WERI-Rb-1 (cell line): ENCODE data around the gene ABCB10.
"Not testable (repeated sequence)": the region's sequence is repeated elsewhere in the genome, so short reads cannot be mapped to it uniquely, and the experiment has no call there.

Experiments used
- DNase-seq: peaks from one replicate; pipeline ENCODE4 v3.0.0-alpha.2; 2020
- H3K27ac ChIP-seq: fragments of 250-450 bp; sonication (Bioruptor Pico); 2 replicates; pipeline ENCODE4 v1.5.1; 2020; ENCODE audit warnings: mild to moderate bottlenecking, moderate library complexity
- H3K27me3 ChIP-seq: fragments of 250-450 bp; sonication (Bioruptor Pico); 2 replicates; pipeline ENCODE4 v1.5.1; 2021; ENCODE audit warnings: mild to moderate bottlenecking, low read depth, moderate library complexity; ENCODE audit not compliant: insufficient read depth, severe bottlenecking
- H3K36me3 ChIP-seq: fragments of 250-450 bp; sonication (Bioruptor Pico); 2 replicates; pipeline ENCODE4 v1.5.1; 2020; ENCODE audit warnings: mild to moderate bottlenecking, moderate library complexity
- H3K4me3 ChIP-seq: 2 replicates; pipeline ENCODE4 v1.5.1; 2011; ENCODE audit warnings: low read depth, mild to moderate bottlenecking, control low read depth, low read length
- H3K9me3 ChIP-seq: fragments of 250-450 bp; sonication (Bioruptor Pico); 2 replicates; pipeline ENCODE4 v1.5.1; 2021; ENCODE audit warnings: mild to moderate bottlenecking, moderate library complexity; ENCODE audit not compliant: severe bottlenecking
- CTCF ChIP-seq: IDR thresholded peaks from 2 replicates; pipeline ENCODE4 v1.5.1; 2011; ENCODE audit warnings: low read depth, mild to moderate bottlenecking, control low read depth, inconsistent platforms, low read length

Gene ABCB10

GRCh38 chr1:229523052-229523451 lies 35.5 kb downstream of the ABCB10 start:
- Histone ChIP-seq H3K27me3 (no peaks in the 10 kb centered on the region), H3K9me3 (no peaks in the 10 kb centered on the region), H3K36me3 (no peaks in the 10 kb centered on the region), H3K27ac (no peak overlapping the region), H3K4me3 (no peak overlapping the region)
- DNase-seq: no peak
- no peak for TF ChIP-seq CTCF

- peak; percentile 55 for TF ChIP-seq CTCF
- H3K36me3 ChIP-seq: no peaks in the 10 kb centered on the region
Observed at GRCh38 chr1:229514578-229515275, 43.8 kb downstream of the ABCB10 start.

GRCh38 chr1:229511625-229512024 lies 46.9 kb downstream of the ABCB10 start:
- H3K9me3 ChIP-seq, H3K4me3 ChIP-seq, DNase-seq, H3K27ac ChIP-seq, H3K36me3 ChIP-seq, H3K27me3 ChIP-seq: not testable (repeated sequence)

More at GRCh38 chr1:229514578-229515275, 43.8 kb downstream of the ABCB10 start:
- Histone ChIP-seq H3K27ac (no peak overlapping the region), H3K9me3 (no peaks in the 10 kb centered on the region), H3K27me3 (no peaks in the 10 kb centered on the region), H3K4me3 (no peak overlapping the region)
- peak; percentile 38 for DNase-seq

- H3K4me3 ChIP-seq, H3K27me3 ChIP-seq, H3K36me3 ChIP-seq, H3K9me3 ChIP-seq, DNase-seq, H3K27ac ChIP-seq: not testable (repeated sequence)
Observed at GRCh38 chr1:229511201-229511600, 47.3 kb downstream of the ABCB10 start.

- Histone ChIP-seq H3K27ac (no peak overlapping the region), H3K9me3 (no peaks in the 10 kb centered on the region), H3K27me3 (no peaks in the 10 kb centered on the region), H3K36me3 (no peaks in the 10 kb centered on the region), H3K4me3 (no peak overlapping the region)
- DNase-seq: no peak
- no peak for TF ChIP-seq CTCF
Observed at GRCh38 chr1:229509576-229509975, 48.9 kb downstream of the ABCB10 start.

- no peak for DNase-seq
- no peak for TF ChIP-seq CTCF
- peak overlapping the region; percentile 90 for H3K27ac ChIP-seq
Observed at GRCh38 chr1:229508823-229509337, 49.6 kb downstream of the ABCB10 start.

More at GRCh38 chr1:229508823-229509337, 49.6 kb downstream of the ABCB10 start:
- no peaks in the 10 kb centered on the region for H3K27me3 ChIP-seq
- no peaks in the 10 kb centered on the region for H3K9me3 ChIP-seq
- no peaks in the 10 kb centered on the region for H3K36me3 ChIP-seq
- peak overlapping the region; percentile 82 for H3K4me3 ChIP-seq
